Stomach smooth muscle (tissue), 2 donors: Measurements from ENCODE around the gene RELT.

ENCODE experiments used
- H3K27ac ChIP-seq: one replicate; pipeline ENCODE4 v1.7.0; 2013; ENCODE audit warnings: mild to moderate bottlenecking, low read length, inconsistent platforms
- H3K27me3 ChIP-seq, 2 donors: one replicate each; pipeline ENCODE4 v1.7.0; 2013; ENCODE audit warnings: low read length in 2 of 2; ENCODE audit not compliant: insufficient read depth in 2 of 2, control insufficient read depth in 1 of 2
- H3K36me3 ChIP-seq, 2 donors: one replicate each; pipeline ENCODE4 v1.7.0; 2013; ENCODE audit warnings: low read length in 2 of 2; ENCODE audit not compliant: control insufficient read depth in 2 of 2, insufficient read depth in 2 of 2
- H3K4me1 ChIP-seq: one replicate; pipeline ENCODE4 v1.7.0; 2013; ENCODE audit warnings: low read length; ENCODE audit not compliant: control insufficient read depth, insufficient read depth
- H3K4me3 ChIP-seq, 2 donors: one replicate each; pipeline ENCODE4 v1.7.0; 2013; ENCODE audit warnings: low read length in 2 of 2
- H3K9ac ChIP-seq, 2 donors: one replicate each; pipeline ENCODE4 v1.7.0; 2013; ENCODE audit warnings: low read length in 2 of 2, mild to moderate bottlenecking in 1 of 2
- H3K9me3 ChIP-seq, 2 donors: one replicate each; pipeline ENCODE4 v1.7.0; 2013; ENCODE audit warnings: low read length in 2 of 2; ENCODE audit not compliant: control insufficient read depth in 2 of 2
- donor health status: healthy.
- donor health status: Pancreatic carcinoma.

Gene RELT

DNA sequence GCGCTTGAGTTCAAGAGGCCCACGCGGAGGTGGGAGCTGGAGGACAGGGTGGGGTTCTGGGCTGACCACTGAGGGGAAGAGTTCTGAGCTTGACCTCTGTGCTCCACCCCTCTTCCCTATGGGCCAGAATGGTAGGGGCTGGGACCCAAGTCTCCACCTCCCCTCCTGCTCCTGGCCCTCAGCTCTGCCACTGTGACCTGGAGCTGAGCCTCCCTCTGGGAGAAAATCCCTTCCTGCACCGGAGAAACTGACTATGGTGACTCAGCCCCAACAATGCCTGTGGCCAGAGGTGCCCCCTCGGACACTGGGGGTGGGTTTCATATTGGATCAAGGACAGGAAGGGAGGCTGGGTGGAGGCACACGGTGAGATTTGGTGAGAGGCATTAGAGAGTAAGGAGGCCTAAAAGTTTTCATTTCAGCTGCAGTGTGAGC, 23.0 kb downstream of the RELT start:
- Histone ChIP-seq H3K27ac (no peak overlapping the region), H3K9ac (no peak overlapping the region), H3K9me3 (no peaks in the 10 kb centered on the region), H3K4me3 (no peak overlapping the region), H3K27me3 (no peaks in the 10 kb centered on the region), H3K4me1 (peaks cover 7% of the 10 kb centered on the region), H3K36me3 (peaks cover 0 to 3% of the 10 kb centered on the region in 2 donors)

GRCh38 chr11:73399636-73400035, 23.4 kb downstream of the RELT start:
- H3K4me1 ChIP-seq: peaks cover 7% of the 10 kb centered on the region
- H3K27ac ChIP-seq: no peak overlapping the region
- H3K36me3 ChIP-seq: peaks cover 0 to 3% of the 10 kb centered on the region in 2 donors
- H3K27me3 ChIP-seq: no peaks in the 10 kb centered on the region
- H3K9ac ChIP-seq: no peak overlapping the region
- no peaks in the 10 kb centered on the region for H3K9me3 ChIP-seq
- no peak overlapping the region for H3K4me3 ChIP-seq

GRCh38 chr11:73400293-73400692, 24.1 kb downstream of the RELT start:
- Histone ChIP-seq H3K9me3 (no peaks in the 10 kb centered on the region), H3K36me3 (peaks cover 1 to 3% of the 10 kb centered on the region in 2 donors), H3K27ac (no peak overlapping the region), H3K4me3 (no peak overlapping the region), H3K9ac (no peak overlapping the region), H3K27me3 (no peaks in the 10 kb centered on the region), H3K4me1 (peaks cover 7% of the 10 kb centered on the region)

DNA sequence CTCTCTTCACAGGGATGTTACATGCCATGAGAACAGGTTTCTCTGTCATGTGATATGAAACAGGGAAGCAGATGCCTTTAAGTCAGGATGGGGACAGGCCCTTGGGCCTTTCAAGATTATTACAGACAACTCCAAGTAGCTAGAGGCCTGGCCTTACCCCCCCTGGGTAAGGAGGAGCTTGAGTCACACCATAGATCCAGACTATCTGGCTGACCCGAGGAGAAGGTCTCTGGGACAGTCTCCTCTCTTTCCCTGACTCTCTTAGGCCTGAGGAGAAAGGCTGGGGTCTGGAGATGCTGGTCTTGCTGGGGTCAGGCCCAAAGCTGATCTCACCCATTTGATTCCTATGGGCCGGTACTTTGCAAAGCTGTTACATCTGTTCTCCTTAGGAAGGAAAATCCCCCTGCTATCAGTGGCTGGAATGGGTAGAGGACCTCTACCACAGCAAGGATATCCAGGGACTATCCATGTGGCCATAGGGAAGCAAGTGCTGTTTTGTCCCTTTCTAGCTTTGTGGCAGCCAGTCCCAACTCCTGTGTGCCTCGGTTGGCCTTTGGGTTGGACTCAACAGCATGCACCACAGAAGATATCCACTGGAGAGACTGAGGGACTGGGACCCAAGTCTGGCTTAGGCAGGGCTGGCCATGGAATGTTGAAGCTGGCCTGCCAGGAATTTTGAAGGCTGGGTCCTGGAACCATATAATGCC, 25.2 kb downstream of the RELT start:
- H3K9ac ChIP-seq: no peak overlapping the region
- no peaks in the 10 kb centered on the region for H3K9me3 ChIP-seq
- H3K4me3 ChIP-seq: no peak overlapping the region
- peaks cover 7% of the 10 kb centered on the region for H3K4me1 ChIP-seq
- peaks cover 4 to 6% of the 10 kb centered on the region in 2 donors for H3K36me3 ChIP-seq
- no peak overlapping the region for H3K27ac ChIP-seq
- no peaks in the 10 kb centered on the region for H3K27me3 ChIP-seq

- H3K4me1 ChIP-seq: peaks cover 7% of the 10 kb centered on the region
- H3K27me3 ChIP-seq: no peaks in the 10 kb centered on the region
- peaks cover 7 to 10% of the 10 kb centered on the region in 2 donors for H3K36me3 ChIP-seq
- no peak overlapping the region for H3K9ac ChIP-seq
- H3K27ac ChIP-seq: no peak overlapping the region
- no peak overlapping the region for H3K4me3 ChIP-seq
- no peaks in the 10 kb centered on the region for H3K9me3 ChIP-seq
These were observed 26.0 kb downstream of the RELT start for GRCh38 chr11:73401924-73402833.

GRCh38 chr11:73402834-73403185, 26.6 kb downstream of the RELT start:
- no peaks in the 10 kb centered on the region for H3K9me3 ChIP-seq
- no peak overlapping the region for H3K27ac ChIP-seq
- peaks cover 7% of the 10 kb centered on the region for H3K4me1 ChIP-seq
- H3K36me3 ChIP-seq: peaks cover 10% of the 10 kb centered on the region in 2 donors
- no peak overlapping the region for H3K9ac ChIP-seq
- no peaks in the 10 kb centered on the region for H3K27me3 ChIP-seq
- H3K4me3 ChIP-seq: no peak overlapping the region

DNA sequence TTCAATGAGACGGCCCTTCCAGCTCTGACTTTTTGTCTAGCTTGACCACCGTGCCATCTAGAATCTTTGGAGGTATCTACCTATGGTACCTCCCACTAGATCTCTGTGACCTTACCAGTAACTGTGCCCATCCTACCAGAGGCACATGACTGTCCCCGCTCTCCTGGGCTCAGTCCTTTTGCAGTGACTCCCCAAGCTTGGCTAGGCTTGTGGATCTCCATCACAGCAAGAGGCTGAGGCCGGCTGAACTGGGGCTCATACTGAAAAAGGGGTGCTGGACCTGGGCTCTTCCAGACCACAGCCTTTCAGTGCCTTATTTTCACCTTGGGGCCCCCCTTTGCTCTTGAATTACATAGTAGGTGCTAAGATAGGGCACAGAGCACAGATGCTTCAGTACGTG, 27.3 kb downstream of the RELT start:
- Histone ChIP-seq H3K4me1 (peaks cover 7% of the 10 kb centered on the region), H3K36me3 (peaks cover 10% of the 10 kb centered on the region in 2 donors), H3K27me3 (no peaks in the 10 kb centered on the region), H3K9me3 (no peaks in the 10 kb centered on the region), H3K27ac (no peak overlapping the region), H3K4me3 (no peak overlapping the region), H3K9ac (no peak overlapping the region)

DNA sequence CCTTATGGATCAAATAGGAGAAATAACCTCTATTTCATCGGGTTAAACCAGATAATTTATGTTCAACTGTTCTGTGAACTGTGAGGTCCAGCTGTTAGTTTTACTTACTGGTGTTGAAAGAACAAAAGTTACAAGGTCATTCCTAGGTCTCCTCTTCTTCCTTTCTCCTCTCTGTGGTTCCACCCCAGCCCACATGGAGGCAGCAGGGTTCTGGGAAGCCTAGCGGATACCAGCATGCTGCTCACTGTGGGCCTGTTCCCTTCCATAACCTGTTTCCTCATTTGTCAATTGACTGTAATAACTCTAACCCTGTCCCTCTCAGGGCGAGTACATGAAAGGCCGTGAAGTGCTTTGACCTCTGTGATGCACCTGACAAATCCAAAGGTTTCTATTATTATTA, 27.8 kb downstream of the RELT start:
- H3K4me3 ChIP-seq: no peak overlapping the region
- no peaks in the 10 kb centered on the region for H3K9me3 ChIP-seq
- peaks cover 7% of the 10 kb centered on the region for H3K4me1 ChIP-seq
- H3K36me3 ChIP-seq: peaks cover 11 to 13% of the 10 kb centered on the region in 2 donors
- H3K27me3 ChIP-seq: no peaks in the 10 kb centered on the region
- H3K27ac ChIP-seq: no peak overlapping the region
- H3K9ac ChIP-seq: no peak overlapping the region

- Histone ChIP-seq H3K4me3 (no peak overlapping the region), H3K27ac (no peak overlapping the region), H3K36me3 (peaks cover 16 to 17% of the 10 kb centered on the region in 2 donors), H3K9ac (no peak overlapping the region), H3K27me3 (no peaks in the 10 kb centered on the region), H3K9me3 (no peaks in the 10 kb centered on the region), H3K4me1 (peaks cover 5% of the 10 kb centered on the region)
These were observed 28.4 kb downstream of the RELT start for GRCh38 chr11:73404506-73405145.

DNA sequence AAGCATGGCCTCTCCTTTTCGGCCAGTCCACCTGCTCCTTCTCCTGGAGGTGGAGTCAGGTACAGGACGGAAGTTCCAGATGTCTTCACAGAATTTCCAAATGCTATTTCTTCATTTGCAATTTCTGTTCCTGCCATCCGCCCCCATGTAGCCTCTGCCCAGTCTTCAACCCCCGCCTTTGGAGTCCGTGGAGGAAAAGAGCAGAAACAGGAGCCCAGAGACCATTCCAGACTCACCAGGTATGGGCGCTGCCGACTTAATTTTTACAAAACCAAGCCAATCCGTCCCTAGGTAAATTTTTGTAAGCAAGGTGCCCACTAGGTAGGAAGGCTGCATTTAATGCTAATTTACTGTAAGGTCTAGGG, 28.9 kb downstream of the RELT start:
- Histone ChIP-seq H3K27me3 (no peaks in the 10 kb centered on the region), H3K4me1 (peaks cover 5% of the 10 kb centered on the region), H3K36me3 (peaks cover 16 to 17% of the 10 kb centered on the region in 2 donors), H3K9me3 (no peaks in the 10 kb centered on the region), H3K9ac (no peak overlapping the region), H3K4me3 (no peak overlapping the region), H3K27ac (no peak overlapping the region)
